ENCODE results near the gene AQP7.
"Not testable (repeated sequence)": the region's sequence is repeated elsewhere in the genome, so short reads cannot be mapped to it uniquely, and the experiment has no call there.

- not testable (repeated sequence) for TF ChIP-seq EZH2 (IDR thresholded peaks at IDR 0.05; ENCODE audit: borderline replicate concordance, insufficient read depth, low read depth, low read length, poor library complexity, severe bottlenecking); CTCF (IDR thresholded peaks at IDR 0.05)
These were observed 43.7 kb downstream of the AQP7 start for GRCh38 chr9:33358641-33359040.

All from B cell (primary cell).